ENCODE results near the gene VWA3A. TPM values are rescaled to one million over a fixed set of nuclear protein-coding genes. Genes with fewer than 3 reads are reported as not detected.
A peak's percentile ranks its signal among the peaks of the same experiment; 100 is the strongest.

VWA3A gene
- total RNA-seq, 2 experiments from 2014 or later = not detected

GRCh38 chr16:22122239-22122638, 29.9 kb downstream of the VWA3A start:
- intact Hi-C loops (cut with micrococcal nuclease; ENCODE audit: unreplicated experiment) = no loop called here
- no TSS peak for BruUV-seq (replicated peaks)
- TF ChIP-seq EZH2phosphoT487 (IDR thresholded peaks at IDR 0.05; ENCODE audit: borderline replicate concordance, low read depth, low read length) = no peak
- no peak for TF ChIP-seq CTCF (conservative IDR thresholded peaks at IDR 0.05; ENCODE audit: low read length)

GRCh38 chr16:22123146-22123545, 30.8 kb downstream of the VWA3A start:
- Histone ChIP-seq H4K20me1 (ENCODE audit: insufficient read depth, low read length) (no peaks in the 10 kb centered on the region), H3K4me2 (ENCODE audit: low read length) (no peak overlapping the region), H2AFZ (ENCODE audit: low read length) (no peak overlapping the region), H3K9me2 (ENCODE audit: insufficient read depth, low read length) (no peaks in the 10 kb centered on the region), H3K36me3 (ENCODE audit: insufficient read depth, low read length) (no peaks in the 10 kb centered on the region), H3K4me3 (ENCODE audit: low read depth, low read length, poor library complexity, severe bottlenecking) (no peak overlapping the region), H3K79me2 (ENCODE audit: insufficient read depth, low read depth, low read length) (no peaks in the 10 kb centered on the region), H3K9me3 (ENCODE audit: low read length) (no peaks in the 10 kb centered on the region), H3K27ac (ENCODE audit: low read depth, low read length, poor library complexity, severe bottlenecking) (no peak overlapping the region), H3K4me1 (ENCODE audit: insufficient read depth, low read length, poor library complexity, severe bottlenecking) (no peaks in the 10 kb centered on the region)
- POLR2A ChIA-PET = no interaction called here
- DNase-seq (ENCODE audit: low spot score) = no peak
- intact Hi-C loops (cut with micrococcal nuclease; ENCODE audit: unreplicated experiment) = no loop called here
- no peak for TF ChIP-seq EZH2phosphoT487 (IDR thresholded peaks at IDR 0.05; ENCODE audit: borderline replicate concordance, low read depth, low read length)
- TF ChIP-seq CTCF (conservative IDR thresholded peaks at IDR 0.05; ENCODE audit: low read length) = peak; percentile 52
- CTCF ChIA-PET (ENCODE audit: unreplicated experiment) = no interaction called here
- BruUV-seq (replicated peaks) = no TSS peak

More at GRCh38 chr16:22122239-22122638, 29.9 kb downstream of the VWA3A start:
- CTCF ChIA-PET (ENCODE audit: unreplicated experiment) = no interaction called here
- no peaks in the 10 kb centered on the region for H3K9me2 ChIP-seq (ENCODE audit: insufficient read depth, low read length)
- POLR2A ChIA-PET = no interaction called here
- DNase-seq (ENCODE audit: low spot score) = no peak
- no peak overlapping the region for H3K27ac ChIP-seq (ENCODE audit: low read depth, low read length, poor library complexity, severe bottlenecking)
- no peak overlapping the region for H2AFZ ChIP-seq (ENCODE audit: low read length)
- H3K79me2 ChIP-seq (ENCODE audit: insufficient read depth, low read depth, low read length) = no peaks in the 10 kb centered on the region
- no peaks in the 10 kb centered on the region for H3K4me1 ChIP-seq (ENCODE audit: insufficient read depth, low read length, poor library complexity, severe bottlenecking)
- no peaks in the 10 kb centered on the region for H3K36me3 ChIP-seq (ENCODE audit: insufficient read depth, low read length)
- H3K9me3 ChIP-seq (ENCODE audit: low read length) = no peaks in the 10 kb centered on the region
- no peak overlapping the region for H3K4me2 ChIP-seq (ENCODE audit: low read length)
- no peaks in the 10 kb centered on the region for H4K20me1 ChIP-seq (ENCODE audit: insufficient read depth, low read length)
- H3K4me3 ChIP-seq (ENCODE audit: low read depth, low read length, poor library complexity, severe bottlenecking) = no peak overlapping the region

- no TSS peak for BruUV-seq (replicated peaks)
- ChIA-PET POLR2A (interaction anchor here (0.7 kb wide), 1 partner anchor 45 kb away, joined by 4 read pairs; no protein-coding TSS in a partner anchor), CTCF (ENCODE audit: unreplicated experiment) (no interaction called here)
- H3K9me3 ChIP-seq (ENCODE audit: low read length) = no peaks in the 10 kb centered on the region
- H4K20me1 ChIP-seq (ENCODE audit: insufficient read depth, low read length) = no peaks in the 10 kb centered on the region
- H3K36me3 ChIP-seq (ENCODE audit: insufficient read depth, low read length) = no peaks in the 10 kb centered on the region
- DNase-seq (ENCODE audit: low spot score) = no peak
- no peaks in the 10 kb centered on the region for H3K4me1 ChIP-seq (ENCODE audit: insufficient read depth, low read length, poor library complexity, severe bottlenecking)
- no peak overlapping the region for H3K4me3 ChIP-seq (ENCODE audit: low read depth, low read length, poor library complexity, severe bottlenecking)
- intact Hi-C loops (cut with micrococcal nuclease; ENCODE audit: unreplicated experiment) = no loop called here
- no peaks in the 10 kb centered on the region for H3K79me2 ChIP-seq (ENCODE audit: insufficient read depth, low read depth, low read length)
- TF ChIP-seq CTCF (conservative IDR thresholded peaks at IDR 0.05; ENCODE audit: low read length) (no peak), EZH2phosphoT487 (IDR thresholded peaks at IDR 0.05; ENCODE audit: borderline replicate concordance, low read depth, low read length) (no peak)
- no peak overlapping the region for H3K27ac ChIP-seq (ENCODE audit: low read depth, low read length, poor library complexity, severe bottlenecking)
- H3K9me2 ChIP-seq (ENCODE audit: insufficient read depth, low read length) = no peaks in the 10 kb centered on the region
- no peak overlapping the region for H3K4me2 ChIP-seq (ENCODE audit: low read length)
- H2AFZ ChIP-seq (ENCODE audit: low read length) = no peak overlapping the region
These were observed 31.6 kb downstream of the VWA3A start for GRCh38 chr16:22123759-22124490.
